HCT116 (cell line): ENCODE data around the gene BAZ1B. TPM values are rescaled to one million over a fixed set of nuclear protein-coding genes. Genes with fewer than 3 reads are reported as not detected.
"Not testable (repeated sequence)": the region's sequence is repeated elsewhere in the genome, so short reads cannot be mapped to it uniquely, and the experiment has no call there.

Experiments
- ATAC-seq: fragments of 200-7000 bp; cut with Tn5 transposase; 2 replicates; pipeline ENCODE4 v1.9.1; 2020; ENCODE audit warnings: mild to moderate bottlenecking, moderate library complexity
- BruUV-seq: library from RNA; stranded (reverse); fragments of 400-500 nt; replicated peaks from 2 replicates; lab custom pipeline; 2021; lab: Mats Ljungman, UMichigan
- CTCF ChIA-PET: fragments of 300-600 bp; sonication (Branson Sonifier 250); formaldehyde crosslinking; loops from one replicate; lab custom pipeline; 2021; ENCODE audit warnings: antibody characterized with exemption; lab: Charles Lee
- POLR2A ChIA-PET: fragments of 300-600, 350-600 bp; sonication (Branson Sonifier 250); formaldehyde crosslinking; loops from one replicate; lab custom pipeline; 2021; ENCODE audit warnings: antibody characterized with exemption; lab: Charles Lee
- RAD21 ChIA-PET, 2 experiments: fragments of 300-600 bp; sonication (Branson Sonifier 250); formaldehyde crosslinking; loops; one replicate each; lab custom pipeline; 2023; ENCODE audit warnings: low total read pairs in 2 of 2; ENCODE audit not compliant: uncharacterized antibody in 2 of 2, unreplicated experiment in 2 of 2, low non-redundant PET in 1 of 2; lab: Charles Lee
- DNase-seq: peaks from one replicate; pipeline ENCODE4 v3.0.0-alpha.2; 2010; ENCODE audit warnings: low read depth, low spot score
- H2AFZ ChIP-seq: fragments of 200-600 bp; shearing (Covaris generic), sonication (generic); 2 replicates; pipeline ENCODE4 v1.6.1; 2017; ENCODE audit warnings: low read depth, mixed run types, mixed read lengths, antibody characterized with exemption, low read length; ENCODE audit not compliant: poor library complexity, severe bottlenecking
- H3K27ac ChIP-seq: 2 replicates; pipeline ENCODE4 v1.5.1; 2012; ENCODE audit warnings: low read depth, low read length
- H3K27me3 ChIP-seq: fragments of 200-600 bp; sonication (generic); 2 replicates; pipeline ENCODE4 v1.6.1; 2016; ENCODE audit warnings: mixed run types, low read length, mixed read lengths; ENCODE audit not compliant: insufficient read depth
- H3K36me3 ChIP-seq, 2 experiments: fragments of 200-500 bp in 1 of 2; fragments of 200-600 bp in 1 of 2; sonication (Bioruptor generic) in 1 of 2; sonication (generic) in 1 of 2; 2 replicates each; pipeline versions ENCODE4 v1.5.1 to v1.6.1; 2014 to 2016; ENCODE audit warnings: low read length in 2 of 2, inconsistent platforms in 1 of 2, mixed read lengths in 1 of 2, mixed run types in 1 of 2; ENCODE audit not compliant: insufficient read depth in 2 of 2, control insufficient read depth in 1 of 2
- H3K4me1 ChIP-seq, 2 experiments: fragments of 200-600 bp in 1 of 2; sonication (generic) in 1 of 2; 2 replicates each; pipeline versions ENCODE4 v1.5.1 to v1.6.1; 2012 to 2017; ENCODE audit warnings: low read length in 2 of 2, inconsistent platforms in 1 of 2, mild to moderate bottlenecking in 1 of 2, mixed read lengths in 1 of 2, mixed run types in 1 of 2, moderate library complexity in 1 of 2; ENCODE audit not compliant: insufficient read depth in 2 of 2, control insufficient read depth in 1 of 2
- H3K4me2 ChIP-seq: fragments of 200-600 bp; sonication (generic); 2 replicates; pipeline ENCODE4 v1.6.1; 2017; ENCODE audit warnings: mixed run types, low read length, mixed read lengths
- H3K4me3 ChIP-seq, 2 experiments: fragments of 200-600 bp in 1 of 2; sonication (generic) in 1 of 2; replicated peaks in 1 of 2; 2 replicates each; pipeline ENCODE4 v1.5.1; 2011 to 2016; ENCODE audit warnings: low read length in 2 of 2, control low read depth in 1 of 2, low read depth in 1 of 2, mild to moderate bottlenecking in 1 of 2, mixed read lengths in 1 of 2, mixed run types in 1 of 2
- H3K79me2 ChIP-seq: fragments of 200-600 bp; sonication (generic); 2 replicates; pipeline ENCODE4 v1.6.1; 2017; ENCODE audit warnings: mild to moderate bottlenecking, mixed run types, low read length, moderate library complexity, mixed read lengths; ENCODE audit not compliant: insufficient read depth
- H3K9ac ChIP-seq: fragments of 200-600 bp; sonication (generic); 2 replicates; pipeline ENCODE4 v1.6.1; 2016; ENCODE audit warnings: low read length, mixed read lengths
- H3K9me2 ChIP-seq: fragments of 200-600 bp; sonication (generic), shearing (Covaris generic); 2 replicates; pipeline ENCODE4 v1.6.1; 2017; ENCODE audit warnings: mixed run types, mild to moderate bottlenecking, moderate library complexity; ENCODE audit not compliant: insufficient read depth
- H3K9me3 ChIP-seq, 2 experiments: fragments of 200-500 bp in 1 of 2; fragments of 200-600 bp in 1 of 2; sonication (Bioruptor generic) in 1 of 2; sonication (generic) in 1 of 2; 2 replicates each; pipeline ENCODE4 v1.6.1; 2014 to 2017; ENCODE audit warnings: low read length in 2 of 2, mixed read lengths in 2 of 2, inconsistent platforms in 1 of 2, low read depth in 1 of 2, mild to moderate bottlenecking in 1 of 2, mixed run types in 1 of 2, moderate library complexity in 1 of 2; ENCODE audit not compliant: control insufficient read depth in 1 of 2, insufficient read depth in 1 of 2
- H4K20me1 ChIP-seq: fragments of 200-600 bp; sonication (generic), shearing (Covaris generic); 2 replicates; pipeline ENCODE4 v1.6.1; 2017; ENCODE audit warnings: mixed run types, mild to moderate bottlenecking, moderate library complexity; ENCODE audit not compliant: insufficient read depth
- ATF3 ChIP-seq: IDR thresholded peaks from 2 replicates; pipeline ENCODE4 v1.6.1; 2012
- CEBPB ChIP-seq: IDR thresholded peaks from 2 replicates; pipeline ENCODE4 v1.6.1; 2012; ENCODE audit warnings: low read depth
- EGR1 ChIP-seq: IDR thresholded peaks from 2 replicates; pipeline ENCODE4 v1.6.1; 2012; ENCODE audit warnings: low read depth
- ELF1 ChIP-seq: IDR thresholded peaks from 2 replicates; pipeline ENCODE4 v1.6.1; 2012; ENCODE audit warnings: low read depth, borderline replicate concordance
- EZH2 ChIP-seq: fragments of 200-600 bp; sonication (generic); IDR thresholded peaks from 2 replicates; pipeline ENCODE4 v1.6.1; 2017; ENCODE audit warnings: antibody characterized with exemption, mixed run types
- JUND ChIP-seq: IDR thresholded peaks from 2 replicates; pipeline ENCODE4 v1.6.1; 2012
- MAX ChIP-seq: IDR thresholded peaks from 2 replicates; pipeline ENCODE4 v1.6.1; 2012
- RAD21 ChIP-seq: IDR thresholded peaks from 2 replicates; pipeline ENCODE4 v1.6.1; 2012; ENCODE audit warnings: low read depth, mild to moderate bottlenecking
- SIN3A ChIP-seq: IDR thresholded peaks from 2 replicates; pipeline ENCODE4 v1.6.1; 2012; ENCODE audit warnings: low read depth
- SRF ChIP-seq: IDR thresholded peaks from 2 replicates; pipeline ENCODE4 v1.6.1; 2012; ENCODE audit warnings: low read depth
- ZNF274 ChIP-seq: fragments of 200-500 bp; sonication (Bioruptor generic); IDR thresholded peaks from 2 replicates; pipeline ENCODE4 v1.6.1; 2014; ENCODE audit warnings: mild to moderate bottlenecking, low read depth, low read length, inconsistent platforms
- intact Hi-C: fragments of 100-400 bp; cut with micrococcal nuclease; formaldehyde crosslinking; loops from 2 replicates; pipeline ENCODE4 v1.10.0; 2022
- total RNA-seq: library from RNA; stranded (reverse); gene quantifications from one replicate; pipeline ENCODE4 v1.2.1, GENCODE V29; 2021; ENCODE audit not compliant: unreplicated experiment

The BAZ1B gene
- total RNA-seq, 1 experiment from 2014 or later: 81.1 TPM

GRCh38 chr7:73537051-73537450 lies 15.0 kb upstream of the BAZ1B start:
- Histone ChIP-seq H3K79me2 (peaks cover 6% of the 10 kb centered on the region; the same call in 1 of the 2 replicates), H3K9ac (no peak overlapping the region), H3K4me3 (no peak overlapping the region), H3K9me2 (no peaks in the 10 kb centered on the region), H3K9me3 (no peaks in the 10 kb centered on the region), H3K27ac (no peak overlapping the region), H4K20me1 (no peaks in the 10 kb centered on the region), H3K27me3 (no peaks in the 10 kb centered on the region), H2AFZ (no peak overlapping the region), H3K4me1 (peaks cover 0 to 4% of the 10 kb centered on the region in 2 experiments; a peak in 1 of 4 replicates), H3K36me3 (peaks cover 29 to 31% of the 10 kb centered on the region in 2 experiments; a peak in 3 of 4 replicates), H3K4me2 (no peak overlapping the region)
- ChIA-PET POLR2A (no interaction called here), RAD21 (no interaction called here), CTCF (no interaction called here)
- ATAC-seq: no peak
- BruUV-seq: TSS peak; percentile 37
- intact Hi-C loops: no loop called here
- no peak for DNase-seq
- TF ChIP-seq ATF3: no peak
- no peak for TF ChIP-seq EGR1
- TF ChIP-seq SRF: no peak
- TF ChIP-seq MAX: no peak
- TF ChIP-seq JUND: no peak
- TF ChIP-seq CEBPB: no peak
- no peak for TF ChIP-seq ZNF274
- TF ChIP-seq ELF1: no peak
- TF ChIP-seq SIN3A: no peak
- TF ChIP-seq RAD21: no peak

- ATAC-seq (no peak), DNase-seq (no peak)
- TF ChIP-seq EZH2 (no peak), EGR1 (no peak), MAX (no peak), ZNF274 (no peak)
- Histone ChIP-seq H3K4me1 (peaks cover 0 to 4% of the 10 kb centered on the region in 2 experiments; a peak in 1 of 4 replicates), H3K9me3 (no peaks in the 10 kb centered on the region), H3K9ac (no peak overlapping the region), H3K79me2 (peaks cover under 1% of the 10 kb centered on the region; the same call in 1 of the 2 replicates), H2AFZ (no peak overlapping the region), H3K27me3 (no peaks in the 10 kb centered on the region), H3K36me3 (peaks cover 26 to 28% of the 10 kb centered on the region in 2 experiments; a peak in 3 of 4 replicates), H3K4me2 (no peak overlapping the region), H3K9me2 (no peaks in the 10 kb centered on the region), H4K20me1 (no peaks in the 10 kb centered on the region), H3K27ac (no peak overlapping the region), H3K4me3 (no peak overlapping the region)
- ChIA-PET CTCF (no interaction called here), POLR2A (no interaction called here), RAD21 (no interaction called here)
- BruUV-seq: no TSS peak
- intact Hi-C loops: no loop called here
Observed at GRCh38 chr7:73536479-73536878, 14.4 kb upstream of the BAZ1B start.

- H3K9ac ChIP-seq, H3K27me3 ChIP-seq, DNase-seq, BruUV-seq, RAD21 ChIA-PET, H3K4me1 ChIP-seq, intact Hi-C loops, H3K4me3 ChIP-seq, H4K20me1 ChIP-seq, CTCF ChIA-PET, H3K79me2 ChIP-seq, ATAC-seq, H3K9me3 ChIP-seq, H3K9me2 ChIP-seq, H2AFZ ChIP-seq, POLR2A ChIA-PET, H3K27ac ChIP-seq, H3K4me2 ChIP-seq: not testable (repeated sequence)
- H3K36me3 ChIP-seq: peaks cover 26 to 28% of the 10 kb centered on the region in 2 experiments; a peak in 3 of 4 replicates
Observed at GRCh38 chr7:73535918-73536317, 13.8 kb upstream of the BAZ1B start.
